Skin of body (tissue), 2 donors: ENCODE measurements around the gene ALG5. TPM values are rescaled to one million over a fixed set of nuclear protein-coding genes. Genes with fewer than 3 reads are reported as not detected.

Source experiments
- DNase-seq: peaks from one replicate; lab custom pipeline; 2025; lab: John Stamatoyannopoulos, UW
- total RNA-seq: library from RNA; depleted of rRNA; stranded (reverse); fragments of >200 nt; gene quantifications from one replicate; pipeline ENCODE4 v1.2.3, GENCODE V29; 2014

The ALG5 gene
- 32.6 TPM for total RNA-seq

DNA sequence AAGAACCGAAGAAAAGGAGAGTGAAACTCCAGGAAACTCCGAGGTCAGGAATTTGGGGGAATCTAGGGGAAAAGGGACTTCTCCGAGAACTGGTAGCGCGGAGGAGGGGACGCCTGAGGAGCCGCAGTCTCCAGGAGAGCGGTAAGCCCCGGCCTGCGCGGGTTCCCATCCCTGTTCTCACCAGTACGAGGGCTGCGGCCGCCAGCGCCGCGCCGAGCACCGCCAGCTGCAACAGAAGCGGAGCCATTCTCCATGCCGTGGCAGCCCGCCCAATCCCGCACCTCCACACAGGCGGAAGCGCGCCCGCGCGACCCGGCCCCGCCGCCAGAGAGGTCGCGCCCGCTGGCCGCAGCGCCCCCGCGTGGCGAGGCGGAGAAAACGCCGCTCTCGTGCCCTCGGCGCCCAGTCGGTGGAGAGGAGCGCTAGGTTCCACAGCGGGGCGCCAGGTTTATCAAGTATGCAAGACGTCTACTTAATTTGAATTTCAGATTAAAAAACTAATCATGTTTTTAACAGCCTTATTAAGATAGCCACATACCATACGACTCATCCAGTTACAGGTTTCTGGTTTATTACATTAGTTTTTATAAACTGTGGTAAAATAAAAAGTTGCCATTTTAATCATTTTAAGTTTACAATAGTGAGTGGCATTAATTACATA lies at the start of gene ALG5:
Gene ALG5 (minus strand): TSS at position 287 of the 661 bp plus-strand sequence. CDS start 40 bp downstream, at position 247.
- peak; percentile 87 for DNase-seq

- no peak for DNase-seq
Measured at GRCh38 chr13:37047846-37048245, 48.7 kb upstream of the ALG5 start.

DNA sequence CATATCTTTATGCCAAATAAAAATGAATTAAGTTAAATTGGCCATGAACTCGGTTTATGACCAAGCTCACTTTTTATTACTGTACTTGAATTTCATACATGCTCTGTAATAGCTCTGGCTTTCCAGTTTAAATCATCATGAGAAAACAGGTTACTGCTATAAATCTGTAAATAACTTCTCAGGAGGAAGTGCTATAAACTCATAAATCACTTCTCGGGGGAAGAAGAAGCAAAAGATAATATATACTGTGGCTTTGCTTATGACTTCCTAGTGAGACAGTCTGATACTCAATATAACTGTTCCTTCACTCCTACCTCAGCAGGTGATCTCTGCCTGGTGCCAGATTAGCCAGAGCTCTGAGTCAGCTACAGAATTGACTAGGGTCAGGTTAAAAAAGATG lies 47.9 kb upstream of the ALG5 start:
- DNase-seq: no peak

GRCh38 chr13:37046062-37046461 lies 46.9 kb upstream of the ALG5 start:
- DNase-seq: no peak

- no peak for DNase-seq
Measured at GRCh38 chr13:37040789-37041188, 41.6 kb upstream of the ALG5 start.

DNA sequence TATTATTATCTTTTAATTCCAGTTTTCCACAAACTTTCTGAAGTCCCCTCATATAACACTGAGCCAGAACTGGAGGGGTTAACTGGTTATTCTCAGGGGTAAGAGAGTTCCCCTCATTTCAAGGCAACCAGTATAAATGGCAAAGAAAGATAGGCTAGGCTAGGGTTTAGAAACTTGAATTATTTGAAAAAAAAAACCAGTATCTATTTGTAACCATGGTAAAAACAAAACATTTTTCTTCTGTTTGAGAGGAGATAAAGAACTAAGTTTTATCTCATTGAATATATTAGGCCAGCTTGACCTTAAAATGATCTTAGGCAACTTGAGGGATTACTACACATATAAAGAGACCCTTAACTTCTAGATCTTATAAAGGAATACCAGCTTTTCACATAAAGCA lies 40.8 kb upstream of the ALG5 start:
- no peak for DNase-seq

DNA sequence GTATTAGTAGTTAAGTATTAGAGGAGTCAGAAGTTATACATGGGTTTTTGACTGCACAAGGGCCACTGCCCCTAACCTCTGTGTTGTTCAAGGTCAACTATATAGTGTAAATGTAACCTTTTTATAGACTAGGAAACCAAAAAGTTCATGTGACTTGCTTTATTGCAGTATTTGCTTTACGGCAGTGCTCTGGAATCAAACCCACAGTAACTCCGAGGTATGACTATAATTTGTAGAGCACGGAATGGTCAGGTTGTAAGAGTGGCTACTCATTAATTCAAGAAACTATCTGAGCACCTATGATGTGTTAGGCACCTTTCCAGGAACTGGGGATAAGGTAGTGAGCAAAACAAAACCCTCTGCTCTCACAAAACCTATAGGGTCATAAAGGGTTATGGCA lies 38.1 kb upstream of the ALG5 start:
- DNase-seq: no peak

DNA sequence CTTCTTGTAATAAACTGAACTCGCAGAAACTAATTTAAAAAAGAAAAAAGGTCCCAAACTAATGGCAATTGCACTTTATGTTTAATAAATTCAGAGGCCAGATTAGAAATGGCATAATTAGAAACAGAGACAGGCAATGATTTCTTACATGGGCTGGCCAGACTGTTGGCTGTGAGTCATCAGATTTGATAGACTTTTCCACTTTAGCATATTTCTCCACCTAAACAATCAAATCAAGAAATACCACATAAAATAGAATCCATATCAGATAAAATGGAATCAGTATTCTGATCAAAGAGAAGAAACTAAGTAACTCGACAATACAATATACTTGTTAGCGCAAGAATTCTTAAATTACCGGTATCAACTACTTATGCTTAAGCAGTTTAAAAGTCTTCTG lies 30.5 kb upstream of the ALG5 start:
- no peak for DNase-seq

GRCh38 chr13:37027639-37028038 lies 28.5 kb upstream of the ALG5 start:
- no peak for DNase-seq

DNA sequence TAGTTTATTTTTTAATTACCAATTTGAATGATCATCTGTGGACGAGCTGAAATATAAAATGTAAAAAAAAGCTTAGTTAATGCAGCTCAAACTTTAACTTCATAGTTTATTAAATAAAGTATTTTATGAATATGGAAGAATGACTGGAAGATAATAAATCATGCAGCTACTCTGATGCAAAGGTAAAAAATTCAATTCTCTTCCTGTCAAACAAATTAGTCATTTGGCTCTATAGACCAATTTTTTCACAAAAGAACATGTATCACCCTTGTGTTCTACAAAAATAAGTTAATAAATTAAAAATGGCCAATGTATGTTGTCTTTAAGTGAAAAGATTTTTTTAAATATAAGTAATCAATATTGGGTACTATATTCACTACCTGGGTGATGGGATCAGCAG lies 27.6 kb upstream of the ALG5 start:
- DNase-seq: no peak

DNA sequence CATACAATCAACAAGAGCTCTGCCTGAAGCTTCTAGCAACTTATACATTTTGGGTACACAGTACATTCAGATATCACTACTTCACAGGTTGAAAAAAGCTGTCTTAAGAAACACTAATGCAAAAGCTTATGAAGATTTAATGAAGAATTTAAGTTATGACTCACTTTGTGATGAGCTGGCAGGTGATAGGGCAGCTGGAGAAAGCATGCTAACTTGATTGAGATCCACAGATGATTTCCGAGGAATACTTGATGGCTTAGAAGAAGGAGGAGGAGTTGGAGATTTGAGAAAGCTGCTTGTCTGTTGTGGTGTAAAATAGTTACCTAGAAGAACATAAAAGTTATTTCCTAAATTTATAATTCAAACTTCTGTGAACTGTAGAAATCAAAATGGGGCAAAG lies 24.7 kb upstream of the ALG5 start:
- DNase-seq: no peak

DNA sequence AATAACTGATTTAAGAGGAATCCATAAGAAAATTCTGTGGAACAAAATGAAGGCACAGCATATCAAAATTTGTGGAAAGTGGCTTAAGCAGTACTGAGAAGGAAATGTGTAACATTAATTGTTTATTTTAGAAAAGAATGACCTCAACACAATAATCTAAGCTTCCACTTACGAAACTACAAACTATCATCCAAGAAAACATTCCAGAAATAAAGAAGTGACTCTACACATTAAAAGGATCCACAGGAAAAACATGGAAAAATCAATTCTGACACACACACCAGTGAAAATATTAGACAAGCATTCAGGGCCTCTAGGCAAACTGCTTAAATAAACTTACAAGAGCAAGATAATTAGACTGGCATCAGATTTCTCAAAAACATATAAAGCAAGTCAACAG lies 15.5 kb upstream of the ALG5 start:
- no peak for DNase-seq

DNA sequence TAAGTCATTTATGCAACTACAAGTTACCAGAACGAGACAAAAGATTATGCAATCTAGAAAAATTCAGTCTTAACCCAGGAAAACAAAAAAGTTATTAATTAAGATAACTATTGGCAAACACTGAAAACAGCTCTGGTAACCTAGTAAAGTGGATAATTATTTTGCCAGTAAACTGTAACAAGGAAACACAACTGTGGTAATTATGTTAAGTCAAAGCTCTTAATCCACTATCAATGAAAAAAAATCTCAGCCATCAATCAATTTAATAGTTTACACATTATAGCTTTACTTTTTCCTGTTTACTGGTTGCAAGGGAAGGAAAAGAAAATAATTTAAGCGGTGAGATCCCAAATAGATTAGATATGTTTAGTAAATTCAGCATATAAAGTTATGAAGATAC lies 12.6 kb upstream of the ALG5 start:
- DNase-seq: no peak

- DNase-seq: no peak
Measured at GRCh38 chr13:37011002-37011401, 11.9 kb upstream of the ALG5 start.

DNA sequence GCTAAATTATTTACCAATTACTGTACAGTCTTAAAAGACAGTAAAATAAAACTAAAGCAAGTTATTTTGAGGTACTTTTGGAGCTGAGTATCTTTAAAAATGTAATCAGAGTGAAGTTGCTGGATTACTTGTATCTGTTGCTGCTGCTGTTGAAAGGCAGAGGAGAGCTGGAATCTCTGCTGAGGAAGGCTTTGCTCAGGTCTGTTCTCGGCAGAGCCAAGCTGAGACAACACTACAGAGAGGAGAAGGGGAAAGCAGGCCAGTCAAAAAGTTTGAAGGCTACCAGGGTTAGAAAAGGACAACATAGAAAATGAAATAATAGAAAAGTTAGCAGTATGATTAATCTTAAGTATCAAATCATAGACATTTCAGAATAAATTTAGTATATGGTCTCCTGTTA lies 11.3 kb upstream of the ALG5 start:
- DNase-seq: no peak

GRCh38 chr13:37009692-37010091 lies 10.6 kb upstream of the ALG5 start:
- no peak for DNase-seq

GRCh38 chr13:37001921-37002250 lies 2.7 kb upstream of the ALG5 start:
- no peak for DNase-seq

DNA sequence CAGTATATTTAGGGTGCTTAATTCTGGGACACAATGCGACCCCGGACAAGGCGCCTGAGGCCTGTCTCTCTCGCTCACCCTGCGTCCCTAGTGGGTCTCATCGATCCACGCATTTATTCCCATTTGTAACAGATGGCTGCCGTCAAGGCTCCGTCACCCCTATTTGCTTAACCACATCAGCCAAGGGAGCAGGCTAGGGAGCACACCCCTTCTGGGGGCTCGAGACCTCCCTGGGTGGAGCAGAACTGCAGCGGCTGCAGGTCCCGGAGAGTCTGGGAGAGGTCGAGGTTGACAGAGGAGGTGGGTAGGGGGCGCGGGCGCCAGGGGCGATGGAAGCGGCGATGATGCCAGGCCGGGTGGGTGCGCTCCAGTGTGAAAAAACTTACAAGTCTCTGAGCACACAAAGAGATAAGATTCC lies 507 bp downstream of the ALG5 start:
- no peak for DNase-seq

- DNase-seq: no peak
Measured at GRCh38 chr13:36997716-36998427, 1.3 kb downstream of the ALG5 start.

- no peak for DNase-seq
Measured at GRCh38 chr13:36992362-36992761, 6.8 kb downstream of the ALG5 start.

GRCh38 chr13:36986462-36987240 lies 12.5 kb downstream of the ALG5 start:
- DNase-seq: no peak

GRCh38 chr13:36981156-36981743 lies 17.9 kb downstream of the ALG5 start:
- peak; percentile 8 for DNase-seq
